Measurements from ENCODE around the gene ATP2B3. TPM values are rescaled to one million over a fixed set of nuclear protein-coding genes. Genes with fewer than 3 reads are reported as not detected.

The ATP2B3 gene
- total RNA-seq, 1 donor from 2014 or later, result not detected

DNA sequence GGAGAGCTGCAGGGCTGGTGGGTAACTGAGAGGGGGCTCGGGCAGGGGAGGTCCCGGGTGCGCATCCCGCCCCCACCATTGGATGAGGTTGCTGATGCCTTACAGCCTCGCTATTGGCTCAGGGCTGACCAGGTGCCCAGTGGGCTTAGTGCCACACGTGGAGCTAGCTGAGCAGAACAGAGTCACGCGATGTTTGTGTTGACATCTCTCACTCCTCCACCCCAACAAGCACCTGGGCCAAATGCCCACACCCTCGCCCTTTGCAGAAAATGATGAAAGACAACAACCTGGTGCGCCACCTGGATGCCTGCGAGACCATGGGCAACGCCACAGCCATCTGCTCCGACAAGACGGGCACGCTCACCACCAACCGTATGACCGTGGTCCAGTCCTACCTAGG lies 31.8 kb downstream of the ATP2B3 start:
- TF ChIP-seq CTCF (IDR thresholded peaks at IDR 0.05; ENCODE audit: insufficient read depth, low read length, poor library complexity, severe bottlenecking), result no peak
- no peak overlapping the region for H3K4me3 ChIP-seq (ENCODE audit: low read depth, low read length)
- H3K36me3 ChIP-seq (ENCODE audit: control insufficient read depth, insufficient read depth, low read length), result no peaks in the 10 kb centered on the region
- peaks cover 3% of the 10 kb centered on the region for H3K27me3 ChIP-seq (ENCODE audit: control insufficient read depth, insufficient read depth, low read length)
- DNase-seq (ENCODE audit: low read depth), result no peak

GRCh38 chrX:153549807-153550206 lies 32.4 kb downstream of the ATP2B3 start:
- TF ChIP-seq CTCF (IDR thresholded peaks at IDR 0.05; ENCODE audit: insufficient read depth, low read length, poor library complexity, severe bottlenecking), result no peak
- no peak for DNase-seq (ENCODE audit: low read depth)
- Histone ChIP-seq H3K27me3 (ENCODE audit: control insufficient read depth, insufficient read depth, low read length) (peaks cover 3% of the 10 kb centered on the region), H3K4me3 (ENCODE audit: low read depth, low read length) (no peak overlapping the region), H3K36me3 (ENCODE audit: control insufficient read depth, insufficient read depth, low read length) (no peaks in the 10 kb centered on the region)

DNA sequence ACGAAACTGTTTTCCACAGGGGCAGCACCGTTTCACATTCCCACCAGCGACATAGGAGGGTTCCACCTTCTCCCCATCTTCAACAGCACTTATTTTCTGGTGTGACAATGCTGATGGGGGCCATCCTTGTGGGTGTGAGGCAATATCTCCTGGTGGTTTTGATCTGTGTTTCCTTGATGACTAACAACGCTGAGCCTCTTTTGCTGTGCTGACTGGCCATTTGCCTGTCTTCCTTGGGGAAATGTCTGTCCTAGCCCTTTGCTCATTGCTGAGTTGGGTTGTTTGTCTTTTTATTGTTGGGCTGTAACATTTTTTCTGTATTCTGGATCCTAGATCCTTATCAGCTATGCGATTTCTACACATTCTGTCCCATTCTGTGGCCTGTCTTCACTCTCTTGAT lies 33.7 kb downstream of the ATP2B3 start:
- Histone ChIP-seq H3K4me3 (ENCODE audit: low read depth, low read length) (no peak overlapping the region), H3K27me3 (ENCODE audit: control insufficient read depth, insufficient read depth, low read length) (peaks cover 3% of the 10 kb centered on the region), H3K36me3 (ENCODE audit: control insufficient read depth, insufficient read depth, low read length) (no peaks in the 10 kb centered on the region)
- DNase-seq (ENCODE audit: low read depth), result no peak
- TF ChIP-seq CTCF (IDR thresholded peaks at IDR 0.05; ENCODE audit: insufficient read depth, low read length, poor library complexity, severe bottlenecking), result no peak

- peak; percentile 66 for TF ChIP-seq CTCF (IDR thresholded peaks at IDR 0.05; ENCODE audit: insufficient read depth, low read length, poor library complexity, severe bottlenecking)
- Histone ChIP-seq H3K36me3 (ENCODE audit: control insufficient read depth, insufficient read depth, low read length) (no peaks in the 10 kb centered on the region), H3K4me3 (ENCODE audit: low read depth, low read length) (no peak overlapping the region), H3K27me3 (ENCODE audit: control insufficient read depth, insufficient read depth, low read length) (no peaks in the 10 kb centered on the region)
- no peak for DNase-seq (ENCODE audit: low read depth)
Observed at GRCh38 chrX:153554519-153555167, 37.2 kb downstream of the ATP2B3 start.

GRCh38 chrX:153556767-153557166 lies 39.3 kb downstream of the ATP2B3 start:
- Histone ChIP-seq H3K27me3 (ENCODE audit: control insufficient read depth, insufficient read depth, low read length) (no peaks in the 10 kb centered on the region), H3K36me3 (ENCODE audit: control insufficient read depth, insufficient read depth, low read length) (no peaks in the 10 kb centered on the region), H3K4me3 (ENCODE audit: low read depth, low read length) (no peak overlapping the region)
- no peak for DNase-seq (ENCODE audit: low read depth)
- no peak for TF ChIP-seq CTCF (IDR thresholded peaks at IDR 0.05; ENCODE audit: insufficient read depth, low read length, poor library complexity, severe bottlenecking)

Data from kidney epithelial cell (primary cell).